Left lobe of liver (tissue), 2 donors: Measurements from ENCODE around the gene WDSUB1. TPM values are rescaled to one million over a fixed set of nuclear protein-coding genes. Genes with fewer than 3 reads are reported as not detected.
A peak's percentile ranks its signal among the peaks of the same experiment; 100 is the strongest.

Experiments
- ATAC-seq: fragments of 200-7000 bp; cut with Tn5 transposase; one replicate; pipeline ENCODE4 v1.9.1; 2020; ENCODE audit warnings: mild to moderate bottlenecking, moderate library complexity
- DNase-seq: peaks from one replicate; pipeline ENCODE4 v3.0.0-alpha.2; 2020; ENCODE audit warnings: low spot score
- total RNA-seq: library from RNA; stranded (reverse); gene quantifications from one replicate; pipeline ENCODE4 v1.2.1, GENCODE V29; 2021
- donor health status: DM: no; HTN: no; CAD: no; lungs with moderate emphysema.
- donor health status: DM: no; HTN: yes; CAD: no.

WDSUB1 gene
- total RNA-seq, 1 donor from 2014 or later = 2.4 TPM

DNA sequence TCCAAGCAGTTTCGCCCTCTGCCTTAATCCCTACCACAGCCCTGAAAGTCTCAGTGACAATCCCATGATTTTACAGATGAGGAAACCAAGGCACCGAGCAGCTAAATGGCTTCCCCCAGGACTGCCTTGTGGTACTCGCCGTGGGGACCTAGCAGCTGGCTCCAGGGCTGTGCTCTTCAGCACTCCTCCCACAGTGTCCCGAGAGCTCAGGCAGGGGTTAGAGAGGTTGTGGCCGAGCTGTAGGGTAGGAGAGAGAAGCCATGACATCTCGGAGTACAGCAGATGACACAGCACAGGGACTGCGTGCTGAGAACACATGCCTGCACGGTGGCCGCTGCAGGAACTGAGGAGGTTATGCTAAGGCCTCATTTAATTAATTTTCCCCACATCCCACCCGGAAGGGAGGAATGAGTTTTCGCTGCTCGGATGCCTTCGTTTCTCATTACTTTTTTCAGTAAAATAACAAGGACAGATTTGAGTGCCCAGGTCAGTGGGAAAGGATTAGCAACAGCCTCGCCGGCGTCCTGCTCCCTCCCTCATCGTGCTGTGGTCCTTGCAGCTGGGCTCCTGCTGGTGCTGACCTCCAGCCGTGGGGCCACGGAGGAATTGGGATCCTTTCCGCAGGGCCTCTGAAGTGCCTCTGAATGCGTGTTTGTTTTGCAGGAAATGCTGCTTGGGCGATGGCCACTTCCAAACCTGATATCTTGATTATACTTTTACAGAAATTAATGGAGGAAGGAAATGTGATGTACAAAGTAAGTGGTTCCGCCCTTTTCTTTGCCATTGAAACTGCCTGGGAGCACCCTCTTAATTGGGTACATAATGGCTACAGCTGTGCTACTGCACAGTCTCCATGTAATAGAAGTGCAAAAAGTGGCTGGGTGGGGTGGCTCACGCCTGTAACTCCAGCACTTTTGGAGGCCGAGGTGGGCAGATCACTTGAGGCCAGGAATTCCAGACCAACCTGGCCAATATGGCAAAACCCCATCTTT is 61.2 kb downstream of the WDSUB1 start:
- DNase-seq = no peak

DNA sequence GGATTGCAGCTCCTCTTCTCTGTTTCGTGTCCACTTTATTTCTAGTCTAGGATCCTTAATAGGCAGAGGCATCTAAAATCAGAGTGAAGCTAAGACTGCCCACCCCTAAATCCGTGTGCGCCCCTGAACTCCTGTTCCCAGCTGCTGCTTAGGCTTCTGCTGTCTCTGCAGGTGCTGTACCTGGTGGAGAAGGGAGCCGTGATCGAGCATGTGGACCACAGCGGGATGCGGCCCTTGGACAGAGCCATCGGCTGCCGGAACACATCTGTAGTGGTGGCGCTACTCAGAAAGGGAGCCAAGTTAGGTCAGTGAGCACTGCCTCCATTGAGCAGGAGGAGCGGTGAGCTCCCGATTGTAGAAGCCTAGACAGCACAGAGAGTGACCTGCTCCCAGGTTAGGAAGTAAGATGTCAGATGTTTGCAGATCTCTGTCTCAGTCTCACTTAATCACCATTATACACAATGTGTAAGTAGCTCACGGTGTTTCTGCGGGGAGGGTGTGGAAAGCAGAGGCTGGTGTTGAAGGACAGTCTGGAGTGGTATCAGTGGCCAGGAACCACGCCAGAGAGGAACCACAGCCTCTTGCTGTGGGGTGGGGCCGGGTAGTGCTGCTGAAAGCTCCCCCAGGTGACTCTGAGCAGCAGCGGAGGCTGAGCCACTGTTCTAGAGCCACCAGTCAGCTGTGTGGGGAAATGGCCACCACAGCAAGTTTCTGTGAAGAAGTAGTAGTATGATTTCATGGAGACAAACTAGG is 62.3 kb downstream of the WDSUB1 start:
- no peak for ATAC-seq
- no peak for DNase-seq

More for the DNA sequence above, 61.2 kb downstream of the WDSUB1 start:
- peak; percentile 56 for ATAC-seq

DNA sequence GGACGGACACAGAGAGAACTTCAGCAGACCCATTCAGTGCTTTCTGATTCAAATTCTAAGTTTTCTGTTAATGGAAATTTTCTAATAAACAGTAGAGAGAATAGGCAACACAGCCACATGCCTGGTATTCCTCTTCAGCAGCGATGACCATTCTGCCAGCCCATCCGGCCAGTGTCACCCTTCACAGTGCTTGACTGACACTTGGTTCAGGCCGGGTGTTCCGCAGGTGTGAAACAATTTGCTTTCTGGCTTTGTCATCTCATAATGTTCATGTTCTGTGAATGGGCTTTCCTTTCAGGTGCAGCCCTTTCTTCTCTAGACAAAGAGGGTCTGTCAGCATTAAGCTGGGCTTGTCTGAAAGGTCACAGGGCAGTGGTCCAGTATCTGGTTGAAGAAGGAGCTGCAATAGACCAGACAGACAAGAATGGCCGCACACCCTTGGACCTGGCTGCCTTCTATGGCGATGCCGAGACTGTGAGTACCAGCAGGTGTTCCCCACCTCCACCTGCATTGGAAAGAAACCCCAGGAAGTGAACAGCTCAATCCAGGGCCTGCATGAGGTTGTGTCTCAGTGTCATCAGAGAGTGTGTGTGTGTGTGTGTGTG is 67.0 kb downstream of the WDSUB1 start:
- ATAC-seq (no peak), DNase-seq (no peak)

DNA sequence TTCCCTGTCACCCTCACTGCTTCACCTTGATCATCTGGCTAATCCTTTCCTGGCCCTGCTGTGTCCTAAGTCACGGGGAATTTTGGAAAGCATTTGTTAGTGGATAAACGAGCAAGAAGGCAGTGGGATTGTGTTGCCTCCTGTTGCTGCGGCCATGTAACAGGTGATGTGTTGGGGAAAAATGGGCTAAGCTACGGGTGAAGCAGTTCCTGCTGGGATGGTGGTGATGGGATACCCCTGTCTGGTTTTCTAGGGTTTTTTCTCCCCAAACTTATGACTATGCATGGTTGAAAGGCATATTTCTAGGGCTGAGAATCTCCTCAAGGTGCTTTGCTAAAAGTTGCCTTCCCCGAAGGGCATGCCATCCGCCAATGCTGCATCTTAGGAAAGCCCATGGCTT is 68.1 kb downstream of the WDSUB1 start:
- no peak for ATAC-seq
- DNase-seq = no peak

DNA sequence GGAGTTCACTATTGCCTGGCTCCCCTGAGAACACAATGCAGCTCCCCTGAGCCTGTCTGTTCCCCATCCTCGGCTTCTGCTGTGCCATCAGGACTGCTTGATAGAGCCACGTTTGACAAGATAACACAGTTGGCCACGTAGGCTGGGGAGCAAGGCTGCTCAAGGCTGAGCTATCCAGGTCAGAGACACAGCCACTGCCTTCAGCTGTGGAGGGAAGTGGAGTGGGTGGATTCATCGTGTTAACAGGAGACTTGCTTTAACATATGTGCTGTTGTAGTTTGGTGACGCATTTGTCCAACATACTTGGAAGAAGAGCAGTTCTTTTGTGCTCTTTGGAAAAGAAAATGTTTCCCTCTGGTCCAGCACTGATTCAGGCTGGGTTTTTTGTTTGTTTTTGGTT is 68.8 kb downstream of the WDSUB1 start:
- ATAC-seq (no peak), DNase-seq (no peak)

DNA sequence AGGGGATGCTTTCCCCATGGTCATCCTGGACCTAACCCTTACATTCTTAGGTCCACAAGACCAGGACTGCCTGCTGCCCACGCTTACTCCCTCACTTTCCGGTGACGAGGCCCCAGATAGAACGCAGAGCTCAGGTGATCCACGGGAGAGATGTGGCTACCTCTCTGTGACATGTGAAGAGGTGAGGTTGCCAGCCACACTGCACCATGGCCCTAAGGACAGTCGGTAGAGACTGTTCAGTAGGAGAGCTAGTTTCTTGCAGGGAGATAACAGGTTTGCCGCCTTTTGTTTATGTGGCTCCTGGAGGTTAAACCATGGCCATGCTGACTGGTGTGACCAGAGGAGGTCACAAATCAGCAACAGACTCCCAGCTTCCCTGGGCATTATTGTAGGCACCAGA is 71.4 kb downstream of the WDSUB1 start:
- no peak for ATAC-seq
- DNase-seq = no peak

DNA sequence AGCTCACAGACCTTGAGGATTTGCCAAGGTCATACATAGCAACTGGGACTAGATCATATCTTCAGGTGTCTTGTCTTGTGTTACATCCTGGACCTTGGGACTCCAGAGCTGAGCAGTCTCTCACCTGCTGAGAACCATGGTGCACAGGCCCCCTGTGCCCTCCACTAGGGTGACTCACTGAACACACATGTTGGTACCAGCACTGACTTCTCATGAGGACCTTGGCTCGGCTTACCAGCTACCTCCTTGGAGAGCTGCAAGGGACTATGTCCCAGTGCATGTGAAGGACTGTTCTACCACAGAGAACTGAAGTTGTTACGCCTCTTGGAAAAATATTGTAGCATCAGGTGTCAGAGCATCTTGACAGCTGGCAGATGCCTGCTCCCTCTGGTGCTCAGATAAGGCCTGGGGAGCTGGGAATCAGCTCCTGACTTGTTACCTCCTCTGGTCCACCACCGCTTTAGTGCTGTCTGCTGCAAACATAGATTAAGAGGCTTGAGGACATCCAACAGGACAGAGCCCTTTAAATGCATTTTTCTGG is 72.1 kb downstream of the WDSUB1 start:
- ATAC-seq (no peak), DNase-seq (no peak)

DNA sequence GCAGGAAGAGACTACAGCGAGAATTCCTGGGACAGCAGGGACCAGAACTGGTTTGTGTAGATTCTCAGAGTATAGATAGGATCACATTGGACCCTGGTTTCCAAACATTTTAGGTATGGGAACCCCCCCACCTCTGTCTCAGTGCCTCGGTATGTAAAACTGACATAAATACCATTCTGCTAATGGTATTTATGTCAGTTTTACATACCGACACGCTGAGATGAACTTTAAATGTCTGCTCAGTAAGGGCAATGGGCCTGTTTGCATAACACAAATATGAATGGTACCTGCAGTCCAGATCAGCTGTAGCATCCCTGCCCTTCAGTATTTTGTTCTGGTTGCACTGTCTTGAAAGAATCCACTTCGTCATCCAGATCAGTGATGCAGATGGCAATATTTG is 73.2 kb downstream of the WDSUB1 start:
- DNase-seq (no peak), ATAC-seq (no peak)

DNA sequence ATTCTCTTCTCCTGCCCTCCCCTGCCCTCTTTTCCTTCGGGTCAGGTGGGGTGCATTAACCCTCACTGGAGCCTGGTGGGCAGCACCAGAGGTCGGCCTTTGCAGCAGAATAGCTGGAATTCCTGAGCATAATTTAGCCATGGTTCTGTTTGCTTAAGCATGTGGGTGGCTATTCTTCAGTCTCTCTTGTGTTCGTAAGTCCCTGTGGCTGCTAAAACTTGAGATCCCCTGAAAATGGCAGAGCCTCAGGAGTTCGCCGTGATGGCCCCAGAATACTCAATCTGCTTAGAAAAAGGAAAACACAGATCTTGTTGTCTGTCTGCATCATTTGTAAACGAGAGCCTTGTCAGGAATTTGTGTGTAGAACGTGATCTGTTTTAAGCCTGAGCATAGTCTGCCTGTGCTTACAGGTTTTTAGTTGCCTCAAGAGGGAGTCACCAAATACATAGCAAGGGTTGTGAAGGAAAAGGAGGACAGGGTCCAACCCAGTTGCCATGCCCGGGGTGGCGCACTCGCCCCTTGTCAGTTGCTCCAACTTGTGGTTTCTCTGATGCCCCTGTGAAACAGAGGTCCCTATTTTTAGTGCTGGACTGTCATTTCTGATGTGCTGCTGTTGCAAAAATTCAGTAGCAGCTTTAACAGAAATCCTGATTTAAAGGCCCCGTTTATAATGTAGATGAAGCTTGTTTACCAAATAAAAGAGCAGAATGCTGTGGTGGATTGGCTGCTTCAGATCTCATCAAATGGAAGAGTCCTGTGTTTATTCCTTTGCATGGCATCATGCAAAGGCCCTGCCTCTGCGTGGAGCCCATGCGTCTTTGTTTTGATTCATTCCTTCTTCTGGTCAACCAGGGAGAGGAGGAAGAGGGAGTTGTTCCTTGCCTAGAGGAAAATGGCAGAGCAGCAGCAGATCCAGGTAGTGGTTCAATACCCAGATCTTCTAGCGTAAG is 74.8 kb downstream of the WDSUB1 start:
- ATAC-seq = no peak
- no peak for DNase-seq

DNA sequence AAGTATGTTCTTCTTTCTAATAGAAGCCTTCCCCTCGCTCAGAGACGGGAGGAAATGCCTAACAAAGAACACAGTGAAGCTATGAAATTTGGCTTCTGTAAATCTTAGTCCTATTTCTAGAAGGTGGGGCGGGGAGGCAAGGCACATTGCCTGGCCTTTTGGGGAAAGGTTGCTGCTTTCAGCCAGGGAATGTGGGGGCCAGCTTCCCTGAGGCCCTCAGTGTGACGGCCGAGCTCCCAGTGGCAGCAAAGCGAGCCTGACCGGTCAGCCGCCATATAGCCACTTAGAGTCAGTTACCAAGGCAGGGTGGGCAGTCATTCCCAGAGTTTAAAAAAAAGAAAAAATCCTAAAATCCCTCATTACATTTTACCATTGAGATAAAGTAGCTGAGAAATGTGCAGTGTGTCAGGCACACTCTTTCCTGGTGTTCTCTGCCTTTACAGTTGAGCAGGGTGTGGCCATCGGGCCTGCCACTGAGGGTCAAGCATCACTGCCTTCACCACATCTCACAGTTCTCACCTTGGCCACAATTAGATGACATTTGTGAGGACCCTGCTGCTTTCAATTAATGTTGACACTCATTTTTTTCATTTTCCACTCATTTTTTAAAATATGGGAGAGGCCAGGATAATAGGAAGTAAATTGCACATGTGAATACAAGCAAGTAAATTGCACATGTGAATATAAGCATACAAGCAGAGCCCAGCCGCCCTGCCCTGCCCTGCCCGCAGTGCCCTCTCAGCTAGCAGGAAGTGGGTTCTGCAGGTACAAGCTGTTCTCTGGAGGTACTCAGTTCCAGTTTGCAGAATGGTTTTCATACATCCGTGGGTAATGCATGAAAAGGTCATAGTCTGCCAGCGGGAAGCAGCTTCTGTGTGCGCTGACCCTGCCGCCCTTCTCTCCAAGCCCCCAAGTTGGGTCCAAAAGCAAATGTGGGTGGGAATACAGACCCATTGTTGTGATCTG is 76.9 kb downstream of the WDSUB1 start:
- no peak for DNase-seq
- ATAC-seq = no peak

DNA sequence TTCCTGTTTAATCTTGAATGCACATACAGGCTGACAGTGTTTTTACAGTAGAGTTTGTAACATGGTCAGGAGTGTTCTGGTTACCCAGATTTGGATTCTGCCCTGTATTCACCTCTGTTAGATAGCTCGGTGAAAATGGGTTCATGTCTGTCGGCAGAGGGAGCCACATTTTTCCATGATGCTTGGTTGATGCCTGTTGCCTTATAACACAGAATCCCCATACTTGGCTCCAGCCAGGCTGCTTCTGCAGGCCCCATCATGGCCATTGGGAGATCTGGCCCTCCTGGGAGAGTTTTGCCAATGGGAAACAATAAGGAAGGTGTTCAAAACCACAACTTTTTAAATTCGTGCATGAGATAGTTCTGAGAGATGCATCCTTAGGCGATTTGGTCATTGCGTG is 78.1 kb downstream of the WDSUB1 start:
- DNase-seq (peak; percentile 12), ATAC-seq (no peak)

DNA sequence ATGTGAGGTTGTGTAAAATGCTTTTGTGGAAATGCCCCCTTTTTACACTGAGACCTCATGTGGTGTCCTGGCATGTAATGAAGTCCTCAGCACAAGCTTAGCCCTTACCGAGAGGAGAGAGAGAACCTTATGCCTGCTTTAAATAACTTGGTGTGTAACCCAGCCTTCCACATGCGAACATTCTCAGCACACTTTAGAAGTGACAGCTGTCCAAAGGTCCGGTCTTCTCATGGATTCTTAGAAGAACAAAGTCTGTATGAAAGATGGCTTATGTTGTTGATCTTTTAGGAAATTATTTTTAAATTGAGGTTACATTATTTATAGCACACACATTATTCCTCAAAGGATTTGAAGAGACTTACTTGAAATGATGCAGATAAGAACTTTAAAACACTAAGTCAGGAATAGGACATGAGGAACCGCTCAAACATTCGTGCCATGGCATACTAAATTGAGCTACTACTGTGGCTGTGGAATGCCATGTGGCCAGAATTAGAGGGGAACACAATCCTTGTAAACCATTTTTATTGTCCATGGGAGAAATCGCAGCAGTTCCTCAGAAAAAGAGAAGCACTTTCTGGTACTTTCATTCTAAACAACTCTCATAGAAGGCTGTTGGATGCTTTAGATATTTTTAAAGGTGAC is 79.6 kb downstream of the WDSUB1 start:
- ATAC-seq (no peak), DNase-seq (no peak)

DNA sequence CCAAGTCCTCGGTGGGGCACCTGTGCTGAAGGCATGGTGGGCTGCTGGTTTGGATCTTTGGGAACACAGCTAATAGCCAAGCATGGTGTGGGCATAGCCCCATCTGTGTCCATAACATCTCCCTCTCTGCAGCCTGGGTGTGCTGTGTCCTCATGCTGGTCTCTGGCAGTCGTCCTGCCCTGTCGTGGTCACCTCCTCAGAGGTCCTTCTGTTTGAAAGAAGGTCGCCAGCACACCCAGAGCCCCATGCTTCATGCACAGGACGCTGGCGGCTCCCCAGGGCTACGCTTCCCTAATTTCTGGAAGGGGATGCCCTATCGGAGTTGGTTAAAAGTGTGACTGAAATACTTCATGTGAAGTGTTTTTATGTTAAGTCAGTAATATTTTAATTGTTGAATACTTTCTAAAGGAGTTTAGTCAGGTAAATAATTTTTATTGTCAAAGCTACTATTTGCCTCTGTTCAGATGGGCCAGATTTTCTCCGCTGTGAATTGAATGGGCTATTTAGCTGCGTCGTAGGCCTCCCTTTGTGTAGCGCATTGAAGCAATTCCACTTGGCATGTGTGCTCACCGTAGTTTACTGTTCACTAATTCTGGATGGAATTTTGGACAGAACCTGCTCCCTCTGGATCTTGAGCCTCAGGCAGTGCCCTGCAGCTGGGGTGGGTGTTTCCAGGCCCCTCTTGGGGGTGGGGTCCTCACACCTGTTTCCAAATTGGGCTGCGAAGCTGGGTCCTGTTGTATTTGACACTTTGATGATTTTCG is 81.9 kb downstream of the WDSUB1 start:
- ATAC-seq (no peak), DNase-seq (no peak)

DNA sequence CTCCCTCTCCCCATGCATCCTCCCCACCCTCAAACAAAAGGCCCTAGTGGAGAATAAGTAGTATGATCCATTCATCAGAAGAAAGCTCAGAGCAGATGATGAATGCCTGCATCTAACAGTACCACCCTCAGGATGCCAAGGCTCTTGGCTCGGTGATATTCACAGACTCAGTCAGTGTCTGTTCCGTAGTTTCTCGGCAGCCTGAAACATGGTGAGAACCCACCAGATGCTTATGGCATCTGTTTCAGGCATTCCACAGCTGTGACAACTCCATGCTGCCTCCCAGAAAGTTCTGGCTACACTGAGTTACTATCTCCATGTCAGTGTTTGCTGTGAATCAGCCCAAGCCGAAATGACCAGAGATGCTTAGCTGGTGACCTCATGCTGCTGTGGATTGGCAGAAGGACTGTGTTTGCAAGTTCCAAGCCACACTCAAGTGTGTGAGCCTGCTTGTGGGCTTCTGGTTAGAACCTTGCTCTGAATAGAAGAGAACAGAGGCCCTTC is 83.9 kb downstream of the WDSUB1 start:
- ATAC-seq (peak; percentile 52), DNase-seq (no peak)

DNA sequence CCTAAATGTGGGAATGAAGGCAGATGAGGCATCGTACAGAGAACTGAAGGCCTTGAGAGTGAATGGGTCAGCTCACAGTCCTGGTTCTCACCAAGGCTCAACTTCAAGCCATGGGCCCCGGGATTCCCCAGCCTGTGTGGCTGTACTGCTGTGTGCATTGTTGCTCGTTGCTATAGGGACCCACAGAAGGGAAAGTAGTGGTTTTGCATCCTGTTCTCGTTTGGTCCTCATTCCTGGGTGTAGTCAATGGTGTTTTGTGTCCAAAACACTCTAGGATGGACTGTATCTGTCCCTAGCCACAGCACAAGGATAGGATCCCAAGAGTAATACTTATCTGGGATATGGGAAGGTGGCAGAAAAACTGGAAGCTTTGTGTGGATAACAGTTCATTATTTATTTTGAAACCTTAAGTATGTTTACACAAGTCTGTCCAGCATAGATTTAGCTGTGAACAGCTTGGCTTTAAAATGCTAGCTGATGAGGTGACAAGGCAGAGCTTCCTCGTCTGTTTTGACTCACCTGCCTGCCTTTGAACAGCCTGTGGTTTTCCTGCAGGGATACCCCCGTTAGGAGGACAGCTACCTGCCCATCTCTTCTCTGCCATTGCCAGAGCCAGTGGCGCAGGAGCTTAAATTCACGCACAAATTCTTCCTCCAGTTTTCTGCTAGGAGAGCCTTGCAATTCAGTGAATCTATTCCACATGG is 85.0 kb downstream of the WDSUB1 start:
- DNase-seq (no peak), ATAC-seq (no peak)

DNA sequence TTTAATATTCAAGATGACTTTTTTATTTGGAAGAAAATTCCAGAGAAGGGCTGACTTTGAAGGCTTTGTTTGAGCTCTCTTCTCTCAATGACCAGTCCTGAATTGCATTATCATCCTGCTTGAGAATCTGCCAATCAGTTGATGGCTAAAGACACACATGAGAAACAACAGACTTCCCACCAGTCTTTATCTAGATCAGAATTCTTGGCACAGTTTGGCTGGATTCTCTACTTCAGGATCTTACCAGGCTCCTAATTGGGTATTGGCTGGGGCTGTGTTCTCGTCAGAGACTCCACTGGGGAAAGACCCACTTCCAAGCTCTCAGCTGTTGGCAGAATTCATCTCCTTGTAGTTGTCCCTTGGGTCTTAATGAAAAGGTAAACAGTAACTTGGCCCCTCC is 86.0 kb downstream of the WDSUB1 start:
- DNase-seq (no peak), ATAC-seq (no peak)
